NCI-H1694 (cell line): ENCODE measurements around the gene NCOA1.
"Not testable (repeated sequence)": the region's sequence is repeated elsewhere in the genome, so short reads cannot be mapped to it uniquely, and the experiment has no call there.

Experiments
- DNase-seq: peaks from one replicate; lab custom pipeline; 2025; lab: John Stamatoyannopoulos, UW

The NCOA1 gene

DNA sequence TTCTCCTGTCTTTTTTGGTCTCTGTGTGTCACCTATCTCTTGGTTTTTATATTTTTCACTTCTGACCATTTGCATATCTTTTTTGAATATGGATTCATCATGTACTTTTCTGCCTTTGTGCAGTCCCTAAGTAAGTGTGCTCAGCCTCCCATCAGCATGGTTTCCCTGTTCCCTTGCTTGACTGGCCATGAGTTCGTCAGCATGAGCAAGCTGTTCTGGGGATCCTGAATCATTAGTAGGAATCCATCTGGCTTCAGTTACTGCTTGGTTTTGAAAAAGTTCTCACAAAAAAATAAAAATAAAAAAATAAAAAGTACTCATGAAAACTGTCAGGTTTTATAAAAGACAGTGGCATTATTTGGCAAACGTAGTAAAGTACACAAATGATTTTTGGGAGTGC lies 144.1 kb downstream of the NCOA1 start:
- no peak for DNase-seq

DNA sequence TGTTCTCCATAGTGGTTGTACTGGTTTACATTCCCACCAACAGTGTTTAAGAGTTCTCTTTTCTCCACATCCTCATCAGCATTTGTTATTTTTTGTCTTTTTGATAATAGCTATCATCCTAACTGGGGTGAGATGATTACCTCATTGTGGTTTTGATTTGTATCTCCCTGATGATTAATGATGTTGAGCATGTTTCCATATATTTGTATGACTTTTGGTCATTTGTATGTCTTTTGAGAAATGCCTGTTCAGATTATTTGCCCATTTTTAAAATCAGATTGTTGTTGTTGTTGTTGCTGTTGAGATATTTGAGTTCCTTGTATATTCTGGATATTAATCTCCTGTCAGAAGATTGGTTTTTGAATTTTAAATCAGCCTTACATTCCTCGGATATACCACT lies 147.5 kb downstream of the NCOA1 start:
- DNase-seq = no peak

DNA sequence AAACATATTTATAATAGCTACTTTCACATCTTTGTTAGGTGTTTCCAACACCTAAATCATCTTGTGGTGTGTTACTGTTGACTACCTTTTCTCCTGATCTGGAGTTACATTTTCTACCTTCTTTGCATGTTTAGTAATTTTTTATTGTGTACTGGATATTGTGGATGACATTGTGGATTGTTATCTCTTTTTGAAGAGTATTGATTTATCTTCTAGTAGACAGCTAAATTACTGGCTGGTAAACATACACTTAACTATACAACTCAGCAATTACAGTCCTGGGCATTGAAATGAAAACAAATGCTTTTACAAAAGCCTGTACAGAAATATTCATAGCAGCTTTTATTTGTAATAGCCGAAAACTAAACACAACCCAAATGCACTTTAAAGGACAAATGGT lies 151.3 kb downstream of the NCOA1 start:
- DNase-seq = no peak

DNA sequence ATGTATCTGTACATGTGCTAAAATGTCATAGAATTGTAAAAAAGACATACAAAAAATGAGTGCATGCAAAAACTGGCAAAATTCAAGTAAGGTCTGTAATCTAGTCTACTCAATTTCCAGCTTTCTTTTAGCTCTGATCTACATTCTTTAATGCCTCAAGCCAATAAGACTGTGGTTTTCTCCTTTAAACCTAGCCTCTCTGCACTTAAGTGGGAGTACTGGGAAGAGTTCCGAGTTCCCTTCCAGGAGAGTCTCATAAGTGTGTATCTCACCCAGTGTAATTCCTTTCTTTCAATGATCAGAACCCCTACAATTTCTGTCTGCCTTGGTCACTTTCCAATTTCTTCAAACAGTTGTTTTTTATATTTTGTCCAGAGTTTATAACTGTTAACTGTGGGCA lies 152.0 kb downstream of the NCOA1 start:
- no peak for DNase-seq

DNA sequence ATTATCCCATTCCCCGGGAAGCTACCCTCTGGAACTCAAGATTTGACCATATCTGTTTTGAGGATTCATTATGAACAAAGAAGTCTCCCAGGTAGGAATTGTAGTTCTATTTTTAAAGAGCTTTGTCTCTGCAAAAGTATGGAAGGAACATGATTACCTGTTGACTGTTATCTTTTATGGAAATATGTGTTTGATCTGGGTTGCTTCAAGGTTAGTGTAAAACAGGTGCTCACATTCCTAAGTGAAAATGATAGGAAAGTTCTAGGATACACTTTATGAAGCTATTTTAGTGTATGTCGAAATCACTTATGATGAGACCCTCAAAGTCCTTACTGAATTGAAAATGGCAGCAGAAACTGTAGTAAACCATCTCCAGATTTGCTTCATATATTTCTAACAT lies 153.0 kb downstream of the NCOA1 start:
- DNase-seq = no peak

DNA sequence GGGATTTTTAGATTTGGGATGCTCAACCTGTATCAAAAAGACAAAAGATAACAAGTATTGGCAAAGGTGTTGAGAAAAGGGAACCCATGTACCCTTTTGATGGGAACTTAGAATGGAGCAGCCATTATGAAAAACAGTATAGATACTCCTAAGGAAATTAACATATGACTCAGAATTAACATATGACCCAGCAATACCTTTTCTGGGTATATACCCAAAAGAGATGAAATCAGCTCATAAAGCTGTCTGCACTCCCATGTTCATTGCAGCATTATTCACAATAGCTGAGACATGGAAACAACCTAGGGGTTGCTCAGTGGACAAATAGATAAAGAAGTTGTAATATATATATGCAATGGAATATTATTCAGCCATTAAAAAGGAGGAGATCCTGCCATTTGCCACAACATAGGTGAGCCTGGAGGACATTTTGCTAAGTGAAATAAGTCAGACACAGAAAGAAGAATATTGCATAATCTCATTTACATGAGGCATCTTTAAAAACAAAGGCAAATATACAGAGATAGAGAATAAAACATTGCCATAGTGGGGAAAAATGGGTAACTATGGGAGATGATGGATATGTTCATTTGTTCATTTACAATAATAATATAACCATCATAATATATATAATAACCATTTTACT lies 160.1 kb downstream of the NCOA1 start:
- no peak for DNase-seq

DNA sequence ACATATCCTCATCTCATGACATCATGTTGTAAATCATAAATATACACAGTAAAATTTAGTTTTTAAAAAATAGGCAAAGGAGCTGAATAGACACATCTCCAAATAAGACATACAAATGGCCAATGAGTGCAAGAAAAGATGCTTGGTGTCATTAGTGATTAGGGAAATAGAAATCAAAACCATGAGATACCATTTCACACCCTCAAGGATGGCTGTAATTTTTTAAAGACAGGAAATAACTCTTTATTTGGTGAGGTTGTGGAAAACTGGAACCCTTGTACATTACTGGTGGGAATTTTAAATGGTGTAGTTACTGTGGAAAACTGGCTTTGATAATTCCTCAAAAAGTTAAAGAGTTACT lies 160.6 kb downstream of the NCOA1 start:
- DNase-seq = no peak

DNA sequence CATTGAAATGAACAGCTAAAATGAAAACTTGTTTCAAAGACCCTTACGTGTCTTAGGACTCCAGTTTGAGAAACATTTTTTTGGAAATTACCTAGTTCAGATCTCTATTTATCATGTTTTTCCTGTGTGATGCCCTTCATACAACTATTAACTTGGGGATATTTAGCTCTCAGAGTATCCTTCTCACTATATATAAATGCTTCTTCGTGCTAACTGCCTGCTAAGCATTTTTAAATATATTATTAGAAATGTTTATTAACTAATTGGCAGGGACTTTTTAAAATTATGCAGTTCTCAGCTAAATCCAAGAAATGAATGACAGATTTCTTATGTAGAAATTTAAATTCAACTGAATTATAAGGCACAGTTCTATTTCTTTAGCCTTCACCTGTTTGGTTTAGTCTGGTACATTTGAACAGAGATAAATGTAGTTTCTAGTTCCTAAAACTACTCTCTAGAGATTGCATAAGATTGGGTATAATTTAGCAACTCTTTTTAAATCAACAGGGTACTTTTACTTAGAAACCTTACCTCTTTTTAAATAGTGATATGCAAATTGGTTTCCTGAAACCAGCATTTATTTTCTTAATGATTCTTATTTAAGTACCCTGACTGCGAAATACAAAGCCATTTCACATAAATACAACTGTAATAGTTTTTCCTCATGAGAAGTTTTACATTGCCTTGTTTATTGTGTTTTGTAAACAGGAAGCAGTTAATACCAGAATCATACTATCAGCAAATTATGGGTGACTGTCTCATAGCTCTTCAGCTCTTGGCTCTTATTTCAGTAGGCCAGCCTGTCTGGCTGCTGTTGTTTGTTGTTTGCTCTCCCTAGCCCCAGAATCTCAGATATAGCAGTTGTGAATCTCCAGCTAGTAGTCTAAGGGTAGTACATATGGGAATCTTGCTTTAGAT lies 161.5 kb downstream of the NCOA1 start:
- no peak for DNase-seq

DNA sequence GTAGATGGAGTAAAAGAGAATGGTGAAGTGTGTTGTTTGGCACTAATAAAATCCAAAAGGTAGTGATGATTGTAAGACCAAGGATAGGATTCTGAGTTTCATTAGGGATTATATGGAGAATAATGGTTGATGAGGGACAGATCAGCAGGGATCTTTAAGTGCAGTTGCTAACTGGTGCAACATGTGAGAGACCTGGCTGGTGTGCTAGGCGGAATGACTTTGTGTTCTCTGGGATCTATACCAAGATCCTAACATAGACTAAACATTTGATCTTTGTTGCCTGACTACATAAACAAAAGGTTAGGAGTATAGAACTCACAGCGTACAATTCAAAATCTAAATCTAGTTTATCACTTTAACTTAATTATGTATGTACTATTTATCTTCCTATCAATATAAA lies 166.8 kb downstream of the NCOA1 start:
- no peak for DNase-seq

DNA sequence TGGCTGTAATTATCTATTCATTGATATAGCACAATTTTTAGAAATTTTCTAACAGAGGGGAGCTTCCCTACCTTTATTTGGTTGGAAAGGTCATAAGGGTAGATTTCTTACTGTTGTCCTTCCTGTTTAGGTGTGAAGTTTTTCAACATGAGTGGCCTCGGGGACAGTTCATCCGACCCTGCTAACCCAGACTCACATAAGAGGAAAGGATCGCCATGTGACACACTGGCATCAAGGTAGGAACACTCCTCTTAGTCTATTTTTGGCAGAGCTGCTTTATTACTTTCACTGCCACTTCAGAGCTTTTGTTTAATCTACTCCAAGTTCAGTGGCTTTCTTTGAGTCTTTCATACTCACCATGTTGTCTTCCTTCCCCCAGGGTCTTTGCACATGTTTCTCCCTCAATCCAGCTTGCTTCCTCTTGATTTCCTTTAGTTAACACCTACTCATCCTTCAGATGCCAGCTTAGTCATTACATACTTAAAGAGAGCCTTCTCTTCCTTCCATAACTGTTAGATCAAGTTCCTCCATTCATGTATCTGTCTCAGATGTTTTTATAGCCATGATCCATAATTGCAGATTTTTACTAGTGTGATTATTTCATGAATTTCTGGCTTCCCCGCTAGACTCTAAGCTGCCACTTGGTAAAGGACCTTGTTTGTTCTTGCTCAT lies 167.6 kb downstream of the NCOA1 start:
- DNase-seq = no peak

DNA sequence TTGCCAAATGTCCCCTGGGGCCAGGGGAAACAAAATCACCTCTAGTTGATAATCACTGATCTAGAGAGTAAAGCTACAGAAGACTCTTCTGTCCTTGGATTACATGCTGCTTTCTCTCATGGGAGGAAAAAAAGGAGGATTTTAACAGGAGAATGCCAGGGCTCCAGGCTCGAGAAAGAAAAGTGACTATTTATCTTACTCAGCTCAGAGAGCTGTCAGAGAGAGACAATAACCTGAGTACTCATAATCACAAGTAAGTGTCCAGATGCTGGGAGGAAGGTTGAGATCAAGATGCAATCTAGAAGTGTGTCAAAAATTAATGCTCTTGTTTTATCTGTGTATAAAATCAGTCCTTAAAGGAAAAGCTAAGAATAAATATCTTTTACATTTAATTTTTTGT lies 168.8 kb downstream of the NCOA1 start:
- no peak for DNase-seq

DNA sequence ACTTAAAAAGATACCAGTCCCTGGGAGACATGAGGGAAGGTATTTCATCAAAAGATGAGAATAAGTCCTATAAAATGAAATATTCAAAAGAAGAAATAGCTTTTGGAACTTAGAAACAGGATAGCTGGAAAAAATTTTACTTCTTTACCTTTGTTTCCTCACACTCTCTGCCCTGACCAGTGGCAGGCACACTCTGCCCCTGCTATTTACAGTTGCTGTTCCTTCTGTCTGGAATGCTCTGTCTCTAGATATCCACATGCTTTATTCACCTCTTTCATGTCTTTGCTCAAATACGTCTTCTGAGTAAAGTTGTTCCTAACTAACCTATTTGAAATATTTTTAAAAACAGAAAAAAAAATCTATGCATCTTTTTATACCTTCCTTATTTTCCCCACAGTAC lies 176.5 kb downstream of the NCOA1 start:
- no peak for DNase-seq

DNA sequence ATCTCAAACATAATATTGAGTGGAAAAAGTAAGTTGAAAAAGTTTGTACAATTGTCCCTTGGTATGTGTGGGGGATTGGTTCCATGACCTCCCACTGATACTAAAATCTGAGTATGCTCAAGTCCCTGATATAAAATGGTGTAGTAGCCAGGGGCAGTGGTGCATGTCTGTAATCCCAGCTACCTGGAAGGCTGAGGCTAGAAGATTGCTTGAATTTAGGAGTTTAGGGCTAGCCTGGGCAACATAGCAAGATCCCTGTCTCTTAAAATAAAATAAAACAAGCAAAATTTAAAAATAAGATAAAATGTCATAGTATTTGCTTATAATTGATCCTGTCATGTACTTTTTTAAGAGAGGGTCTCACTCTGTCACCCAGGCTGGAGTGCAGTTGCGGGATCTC lies 180.2 kb downstream of the NCOA1 start:
- no peak for DNase-seq

DNA sequence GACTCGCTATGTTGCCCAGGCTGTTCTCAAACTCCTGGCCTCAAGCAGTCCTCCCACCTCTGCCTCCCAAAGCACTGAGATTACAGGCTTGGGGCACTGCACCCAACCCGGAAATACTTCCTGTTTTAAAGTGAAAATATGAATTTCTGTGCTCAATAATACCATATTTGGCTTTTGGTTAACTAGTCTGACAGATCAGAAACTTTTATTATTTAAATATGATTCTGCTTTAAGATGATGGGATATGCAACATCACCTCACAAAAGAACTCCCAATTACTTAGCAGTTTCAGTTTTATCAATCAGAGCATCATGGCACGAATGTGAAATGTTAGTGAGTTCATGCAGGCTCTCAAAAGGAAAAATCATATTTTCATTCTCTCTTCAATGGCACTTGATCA lies 181.5 kb downstream of the NCOA1 start:
- no peak for DNase-seq

DNA sequence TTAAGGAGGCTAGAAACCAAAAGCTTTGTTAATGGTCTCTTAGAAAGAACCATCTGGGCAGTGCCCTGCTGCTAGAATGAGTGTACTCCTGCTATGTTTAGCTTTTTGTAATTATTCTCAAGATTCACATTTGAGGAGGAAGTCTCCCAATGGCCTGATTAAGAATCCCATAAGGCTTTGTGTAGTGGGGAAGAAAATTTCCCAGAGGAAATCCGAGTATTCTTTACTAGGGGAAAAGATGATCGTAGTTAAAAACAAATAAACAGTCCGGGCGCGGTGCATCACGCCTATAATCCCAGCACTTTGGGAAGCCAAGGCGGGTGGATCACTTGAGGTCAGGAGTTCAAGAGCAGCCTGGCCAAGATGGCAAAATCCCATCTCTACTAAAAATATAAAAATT lies 184.3 kb downstream of the NCOA1 start:
- no peak for DNase-seq

DNA sequence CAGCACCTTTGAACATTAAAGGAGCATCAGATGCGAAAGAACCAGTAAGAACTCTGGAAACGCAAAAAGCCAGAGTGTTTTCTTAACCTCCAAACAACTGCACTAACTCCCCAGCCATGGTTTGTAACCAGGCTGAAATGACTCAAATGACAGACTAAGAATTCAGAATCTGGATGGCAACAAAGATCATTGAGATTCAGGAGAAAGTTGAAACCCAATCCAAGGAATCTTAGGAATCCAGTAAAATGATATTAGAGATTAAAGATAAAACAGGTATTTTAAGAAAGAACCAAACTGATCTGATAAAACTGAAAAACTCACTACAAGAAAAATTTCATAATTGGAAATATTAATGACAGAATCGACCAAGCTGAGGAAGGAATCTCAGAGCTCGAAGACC lies 185.4 kb downstream of the NCOA1 start:
- no peak for DNase-seq

DNA sequence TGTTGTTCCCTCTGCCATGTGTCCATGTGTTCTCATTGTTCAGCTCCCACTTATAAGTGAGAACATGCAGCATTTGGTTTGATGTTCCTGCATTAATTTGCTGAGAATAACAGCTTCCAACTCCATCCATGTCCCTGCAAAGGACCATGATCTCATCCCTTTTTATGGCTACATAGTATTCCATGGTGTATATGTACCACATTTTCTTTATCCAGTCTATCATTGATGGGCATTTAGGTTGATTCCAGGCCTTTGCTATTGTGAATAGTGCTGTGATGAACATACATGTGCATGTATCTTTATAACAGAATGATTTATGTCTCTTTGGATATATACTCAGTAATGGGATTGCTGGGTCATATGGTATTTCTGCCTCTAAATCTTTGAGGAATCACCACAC lies 187.0 kb downstream of the NCOA1 start:
- DNase-seq = not testable (repeated sequence)

DNA sequence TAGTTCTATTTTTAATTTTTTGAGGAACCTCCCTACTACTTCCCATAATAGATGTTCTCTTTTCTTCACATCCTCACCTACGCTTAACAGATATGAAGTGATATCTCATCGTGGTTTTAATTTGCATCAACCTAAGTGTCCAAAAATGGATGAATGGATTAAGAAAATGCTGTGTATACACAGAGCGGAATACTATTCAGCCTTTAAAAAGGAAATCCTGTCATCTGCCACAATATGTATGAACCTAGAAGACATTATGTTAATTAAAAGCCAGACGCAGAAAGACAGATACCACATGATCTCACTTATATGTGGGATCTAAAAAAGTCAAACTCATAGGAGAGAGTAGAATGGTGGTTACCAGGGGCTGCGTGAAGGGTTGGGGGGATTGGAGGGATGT lies 189.1 kb downstream of the NCOA1 start:
- DNase-seq = no peak

DNA sequence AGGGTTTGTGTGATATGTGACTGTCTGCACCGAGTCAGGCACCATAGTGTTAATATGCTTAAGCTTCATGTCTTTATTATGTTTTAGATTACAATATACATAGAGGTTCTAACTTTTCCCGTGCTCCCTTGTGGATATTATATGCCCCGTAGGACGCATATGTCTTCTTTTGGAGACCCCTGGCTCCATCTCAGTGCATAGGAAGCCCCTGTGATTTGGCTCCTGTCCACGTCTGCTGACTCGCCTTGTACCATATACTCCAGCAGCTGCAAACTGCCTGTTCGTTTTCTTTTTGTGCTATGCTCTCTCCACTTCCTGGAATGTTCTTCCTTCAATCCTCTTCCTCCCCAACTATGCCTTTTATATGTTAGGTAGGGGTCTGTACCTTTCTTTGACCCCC lies 191.2 kb downstream of the NCOA1 start:
- DNase-seq = no peak

DNA sequence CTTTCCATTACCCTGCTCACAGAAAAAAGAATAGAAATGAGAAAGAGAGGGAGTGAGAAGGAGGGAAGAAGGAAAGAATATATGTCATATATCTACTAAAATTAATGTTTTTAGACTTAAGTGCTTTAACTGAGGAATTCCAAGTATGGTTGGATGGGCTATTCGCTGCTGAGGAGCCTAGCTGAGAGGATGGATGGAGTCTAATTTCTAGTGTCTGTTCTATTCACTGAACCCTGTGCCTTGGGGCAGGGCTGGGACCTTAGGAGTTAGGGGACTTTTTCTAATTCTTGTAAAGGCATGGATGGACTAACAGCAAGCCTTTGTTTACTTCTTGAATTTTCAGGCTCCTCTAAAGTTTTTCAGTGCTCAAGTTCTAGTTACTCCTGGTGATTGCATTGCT lies 192.4 kb downstream of the NCOA1 start:
- DNase-seq = no peak

DNA sequence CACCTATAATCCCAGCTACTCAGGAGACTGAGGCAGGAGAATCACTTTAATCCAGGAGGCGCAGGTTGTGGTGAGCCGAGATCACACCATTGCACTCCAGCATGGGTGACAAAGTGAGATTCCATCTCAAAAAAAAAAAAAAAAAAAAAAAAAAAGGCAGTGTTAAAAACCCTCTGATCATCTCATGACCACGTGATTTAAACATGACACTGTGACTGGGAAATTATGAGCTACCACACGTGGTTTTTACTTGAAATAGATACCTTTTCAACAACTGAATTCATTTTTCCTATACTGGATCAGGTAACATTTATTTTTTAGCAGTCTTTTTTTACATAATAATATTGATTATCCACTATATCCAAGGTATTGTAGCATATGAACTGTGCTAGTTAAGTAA lies 199.5 kb downstream of the NCOA1 start:
- DNase-seq = no peak

DNA sequence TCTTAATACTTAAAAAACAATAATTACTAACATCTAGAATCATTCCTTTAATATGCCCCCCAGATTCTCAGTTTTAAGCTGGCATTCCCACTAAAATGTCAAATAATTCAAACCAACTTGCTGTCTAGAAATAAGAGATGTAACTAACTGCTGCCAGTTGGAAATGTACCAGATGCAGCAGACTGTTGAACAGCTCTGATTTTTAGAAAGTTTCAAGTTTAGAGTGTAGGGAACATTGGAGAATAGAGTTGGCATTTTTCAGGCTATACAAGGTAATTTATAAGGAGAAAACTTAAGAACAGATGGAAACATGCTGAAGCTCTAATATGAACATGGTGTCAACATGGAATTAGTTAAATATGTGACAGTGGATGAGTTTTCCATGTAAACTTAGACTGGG lies 200.8 kb downstream of the NCOA1 start:
- DNase-seq = no peak

DNA sequence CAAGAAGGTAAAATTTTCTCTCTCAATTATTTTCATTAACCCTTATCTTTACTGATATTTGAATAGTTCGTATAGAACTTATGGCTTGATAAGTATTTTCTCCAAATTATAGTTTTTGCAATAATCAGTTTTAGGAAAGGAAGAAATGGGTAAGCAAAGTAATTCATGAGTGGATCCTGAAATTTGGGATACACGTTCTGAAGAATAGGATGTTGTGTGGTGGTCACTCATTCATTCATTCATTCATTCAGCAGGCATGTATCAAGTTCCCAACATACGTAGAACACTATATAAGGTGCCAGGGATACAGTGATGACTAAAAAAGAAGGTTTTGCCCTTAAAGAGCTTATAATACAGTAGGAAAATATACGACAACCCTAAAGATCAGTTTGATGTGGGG lies 206.7 kb downstream of the NCOA1 start:
- no peak for DNase-seq
